Measurements from ENCODE around the gene PDZD8.

GRCh38 chr10:117246997-117247671, 128.1 kb downstream of the PDZD8 start:
- TF ChIP-seq CTCF (IDR thresholded peaks at IDR 0.05) (no peak), ZFX (IDR thresholded peaks at IDR 0.05; ENCODE audit: borderline replicate concordance) (no peak)

Measured in 22Rv1 (cell line).